K562 (cell line): Measurements from ENCODE around the gene RCOR2. TPM values are rescaled to one million over a fixed set of nuclear protein-coding genes. Genes with fewer than 3 reads are reported as not detected.

Experiments
- ATAC-seq: fragments of 200-7000 bp; cut with Tn5 transposase; 3 replicates; pipeline ENCODE4 v1.9.1; 2020; ENCODE audit warnings: moderate library complexity
- BruUV-seq: library from RNA; stranded (reverse); fragments of 400-500 nt; replicated peaks from 2 replicates; lab custom pipeline; 2021; lab: Mats Ljungman, UMichigan
- CTCF ChIA-PET: fragments of 300-600 bp; formaldehyde crosslinking; extraction: SDS; loops from one replicate; lab custom pipeline; 2021; ENCODE audit warnings: low intra/inter-chr PET ratio; lab: Yijun Ruan, JAX
- POLR2A ChIA-PET: fragments of 300-600, 350-650 bp; sonication (Branson Sonifier 250); formaldehyde crosslinking; extraction: SDS; loops from one replicate; lab custom pipeline; 2021; ENCODE audit warnings: antibody characterized with exemption, inconsistent platforms; lab: Yijun Ruan, JAX
- DNase-seq, 4 experiments: peaks; one replicate each; pipeline versions ENCODE4 v3.0.0 to v3.0.0-alpha.2; 2011 to 2018; ENCODE audit warnings: low spot score in 3 of 4, mixed read lengths in 3 of 4; ENCODE audit errors: extremely low read depth in 1 of 4
- FAIRE-seq: peaks from 2 replicates; lab custom pipeline; 2011; peaks lifted over from hg19 to GRCh38; lab: Jason Lieb, UNC
- H2AFZ ChIP-seq: 2 replicates; pipeline ENCODE4 v1.6.0; 2011; ENCODE audit warnings: low read depth, low read length, control low read depth, inconsistent platforms
- H3K27ac ChIP-seq: fragments of 200-600 bp; 3 replicates; pipeline ENCODE4 v1.8.0; 2011; ENCODE audit warnings: low read depth, mild to moderate bottlenecking, control low read depth, inconsistent platforms, low read length, moderate library complexity, mixed read lengths; ENCODE audit errors: extremely low read depth
- H3K27me3 ChIP-seq, 2 experiments: fragments of 300-600 bp in 1 of 2; 2 replicates in 1 of 2; 3 replicates in 1 of 2; pipeline versions ENCODE4 v1.6.0 to v1.8.0; 2011; ENCODE audit warnings: inconsistent platforms in 2 of 2, low read length in 2 of 2, mild to moderate bottlenecking in 1 of 2, mixed read lengths in 1 of 2, moderate library complexity in 1 of 2; ENCODE audit not compliant: control insufficient read depth in 2 of 2, insufficient read depth in 2 of 2
- H3K36me3 ChIP-seq: fragments of 300-600 bp; 3 replicates; pipeline ENCODE4 v1.8.0; 2011; ENCODE audit warnings: mild to moderate bottlenecking, low read length, inconsistent platforms; ENCODE audit not compliant: control insufficient read depth, insufficient read depth
- H3K4me1 ChIP-seq, 2 experiments: fragments of 200-600 bp in 1 of 2; replicated peaks in 1 of 2; 2 replicates in 1 of 2; 3 replicates in 1 of 2; pipeline versions ENCODE4 v1.5.1 to v1.8.0; 2011; ENCODE audit warnings: inconsistent platforms in 2 of 2, low read length in 2 of 2, mild to moderate bottlenecking in 1 of 2, mixed read lengths in 1 of 2, moderate library complexity in 1 of 2; ENCODE audit not compliant: control insufficient read depth in 2 of 2, insufficient read depth in 2 of 2
- H3K4me2 ChIP-seq: 2 replicates; pipeline ENCODE4 v1.6.1; 2011; ENCODE audit warnings: low read length, control low read depth, inconsistent platforms, mixed read lengths; ENCODE audit not compliant: insufficient read depth
- H3K4me3 ChIP-seq: fragments of 200-600 bp; sonication (generic), shearing (Covaris generic); 2 replicates; pipeline ENCODE4 v1.5.1; 2016; ENCODE audit warnings: control low read depth, inconsistent platforms
- H3K79me2 ChIP-seq: fragments of 200-600 bp; 3 replicates; pipeline ENCODE4 v1.8.0; 2011; ENCODE audit warnings: low read length, inconsistent platforms; ENCODE audit not compliant: control insufficient read depth, insufficient read depth
- H3K9ac ChIP-seq, 2 experiments: 2 replicates each; pipeline versions ENCODE4 v1.6.0 to v1.6.1; 2011; ENCODE audit warnings: low read depth in 2 of 2, low read length in 2 of 2, control low read depth in 1 of 2, inconsistent platforms in 1 of 2, mild to moderate bottlenecking in 1 of 2, mixed read lengths in 1 of 2; ENCODE audit not compliant: insufficient read depth in 1 of 2
- H3K9me1 ChIP-seq: one replicate; pipeline ENCODE4 v1.6.0; 2011; ENCODE audit warnings: inconsistent platforms, mild to moderate bottlenecking, low read length, moderate library complexity; ENCODE audit not compliant: control insufficient read depth, insufficient read depth
- H3K9me3 ChIP-seq: replicated peaks from 2 replicates; pipeline ENCODE4 v1.5.1; 2011; ENCODE audit warnings: low read depth, low read length, inconsistent platforms; ENCODE audit not compliant: control insufficient read depth, insufficient read depth
- H4K20me1 ChIP-seq: replicated peaks from 2 replicates; pipeline ENCODE4 v1.6.1; 2011; ENCODE audit warnings: low read length, inconsistent platforms, mixed read lengths; ENCODE audit not compliant: control insufficient read depth, insufficient read depth
- ELF1 ChIP-seq: fragments of 200-800 bp; sonication (Bioruptor generic); IDR thresholded peaks from 2 replicates; pipeline ENCODE4 v1.6.1; 2016; ENCODE audit warnings: missing genetic modification characterization, missing compliant biosample characterization
- HMGXB4 ChIP-seq: sonication (generic); formaldehyde crosslinking; IDR thresholded peaks from 2 replicates; pipeline ENCODE4 v1.8.1; 2023; ENCODE audit warnings: mild to moderate bottlenecking, missing genetic modification reagents
- JUN ChIP-seq, 2 experiments: sonication (generic) in 1 of 2; formaldehyde crosslinking in 1 of 2; IDR thresholded peaks; 2 replicates each; pipeline versions ENCODE4 v1.6.1 to v1.8.0; 2012 to 2022; ENCODE audit warnings: borderline replicate concordance in 2 of 2, mild to moderate bottlenecking in 2 of 2, improper control_type of control experiment in 1 of 2, low read depth in 1 of 2, low read length in 1 of 2, missing genetic modification reagents in 1 of 2
- KDM5B ChIP-seq: fragments of 200-600 bp; sonication (generic); IDR thresholded peaks from 2 replicates; pipeline ENCODE4 v1.6.1; 2012; ENCODE audit warnings: low read depth, mild to moderate bottlenecking, moderate library complexity, low read length, control low read depth, inconsistent platforms; ENCODE audit not compliant: insufficient replicate concordance
- LEF1 ChIP-seq: fragments of 450-650 bp; IDR thresholded peaks from 2 replicates; pipeline ENCODE4 v1.6.1; 2016; ENCODE audit warnings: mild to moderate bottlenecking
- NFXL1 ChIP-seq: fragments of 450-650 bp; formaldehyde crosslinking; IDR thresholded peaks from 2 replicates; pipeline ENCODE4 v1.4.0; 2021; ENCODE audit warnings: mild to moderate bottlenecking
- NR2F6 ChIP-seq: fragments of 450-650 bp; formaldehyde crosslinking; IDR thresholded peaks from 2 replicates; pipeline ENCODE4 v1.4.0; 2020; ENCODE audit warnings: mild to moderate bottlenecking
- PML ChIP-seq: IDR thresholded peaks from 2 replicates; pipeline ENCODE4 v1.6.1; 2012; ENCODE audit warnings: low read length, inconsistent platforms
- RFX1 ChIP-seq: fragments of 450-650 bp; IDR thresholded peaks from 2 replicates; pipeline ENCODE4 v1.6.1; 2016; ENCODE audit warnings: mild to moderate bottlenecking, moderate library complexity
- SNAPC5 ChIP-seq: fragments of 250-450 bp; sonication (Bioruptor Pico); IDR thresholded peaks from 2 replicates; pipeline ENCODE4 v1.8.0; 2021; ENCODE audit warnings: moderate library complexity, mild to moderate bottlenecking, inconsistent platforms
- SRSF3 ChIP-seq: fragments of 200-400 bp; formaldehyde crosslinking; IDR thresholded peaks from 2 replicates; pipeline ENCODE4 v1.6.1; 2016; ENCODE audit warnings: mild to moderate bottlenecking, low read length, moderate library complexity; ENCODE audit not compliant: insufficient read depth
- STAG1 ChIP-seq: sonication (generic); formaldehyde crosslinking; IDR thresholded peaks from 2 replicates; pipeline ENCODE4 v1.5.0; 2020; ENCODE audit warnings: missing genetic modification reagents, borderline replicate concordance
- TFAP4 ChIP-seq: sonication (generic); formaldehyde crosslinking; IDR thresholded peaks from 2 replicates; pipeline ENCODE4 v1.8.0; 2022; ENCODE audit warnings: missing genetic modification reagents, mild to moderate bottlenecking, moderate library complexity, borderline replicate concordance
- ZNF121 ChIP-seq: sonication (generic); formaldehyde crosslinking; conservative IDR thresholded peaks from 2 replicates; pipeline ENCODE4 v1.8.0; 2022; ENCODE audit warnings: missing genetic modification reagents
- ZNF143 ChIP-seq: sonication (generic); formaldehyde crosslinking; IDR thresholded peaks from 2 replicates; pipeline ENCODE4 v1.9.0; 2022; ENCODE audit warnings: mild to moderate bottlenecking, missing genetic modification reagents
- ZNF184 ChIP-seq: sonication (generic); formaldehyde crosslinking; IDR thresholded peaks from 2 replicates; pipeline ENCODE4 v1.5.0; 2020; ENCODE audit warnings: missing genetic modification reagents
- ZNF445 ChIP-seq: fragments of 250-450 bp; sonication (Bioruptor Pico); IDR thresholded peaks from 2 replicates; pipeline ENCODE4 v1.4.0; 2020; ENCODE audit warnings: low read depth, mild to moderate bottlenecking, moderate library complexity
- ZNF668 ChIP-seq: fragments of 250-450 bp; sonication (Bioruptor Pico); IDR thresholded peaks from 2 replicates; pipeline ENCODE4 v1.8.0; 2022; ENCODE audit warnings: mild to moderate bottlenecking, inconsistent platforms
- WGBS: fragments of 100-300 bp; shearing (Covaris generic); methylation state at CpG from one replicate; pipeline ENCODE4 v1.1.6; 2016; ENCODE audit warnings: low coverage, mixed read lengths; ENCODE audit not compliant: insufficient coverage; ENCODE audit errors: missing lambda C conversion rate; 5-methylcytosine and 5-hydroxymethylcytosine counted together
- in situ Hi-C: fragments of 300-500 bp; cut with MboI; formaldehyde crosslinking; loops from 4 replicates; pipeline ENCODE4 v1.15.0; 2018; ENCODE audit warnings: inconsistent platforms, mixed read lengths
- intact Hi-C: fragments of 100-400 bp; cut with micrococcal nuclease; formaldehyde crosslinking; loops from 2 replicates; pipeline ENCODE4 v1.14.2; 2022
- polyA plus RNA-seq, 8 experiments: library from polyadenylated mRNA; depleted of rRNA in 4 of 8; stranded (reverse) in 5 of 8; unstranded in 3 of 8; fragments of >200 nt; fragmentation: Nextera tagmentation in 2 of 8; fragmentation: Illumina TruSeq in 1 of 8; extraction: Ambion mirVana in 2 of 8; extraction: Trizol in 1 of 8; gene quantifications; 2 replicates each; pipeline versions ENCODE4 v1.2.1 to v1.2.3, GENCODE V29; 2011 to 2014; ENCODE audit warnings: inconsistent platforms in 1 of 8, missing spikeins in 1 of 8
- total RNA-seq, 7 experiments: library from RNA; depleted of rRNA in 6 of 7; stranded (reverse); fragments of >200 nt in 6 of 7; fragmentation: Illumina TruSeq in 2 of 7; extraction: Trizol in 2 of 7; gene quantifications; 2 replicates each; pipeline versions ENCODE4 v1.2.1 to v1.2.3, GENCODE V29; 2011 to 2021; ENCODE audit warnings: low replicate concordance in 1 of 7

Gene RCOR2
- total and polyA plus RNA-seq, 9 of the 15 experiments (the other 6 are each of a cell fraction or from before 2014, with no cell fraction given), result 0.04 to 6.5 (median 2.5) TPM; not detected in 1

- FAIRE-seq (no peak), DNase-seq (peak in 3 of 4 experiments; percentile 25 to 80 (median 78))
- TF ChIP-seq ZNF668 (no peak), STAG1 (no peak), JUN (IDR thresholded peaks at IDR 0.05; ENCODE audit: borderline replicate concordance, low read depth, low read length) (no peak), JUN (CRISPR knock-in tag; IDR thresholded peaks at IDR 0.05; ENCODE audit: borderline replicate concordance) (0 out of 2 replicates have a peak, but pooled peaks have one; percentile 8), ZNF184 (no peak), ZNF121 (CRISPR knock-in tag) (no peak), HMGXB4 (CRISPR knock-in tag) (no peak), RFX1 (peak; percentile 33; the same call in 1 of the 2 replicates), TFAP4 (peak; percentile 68), SNAPC5 (CRISPR knock-in tag) (no peak), LEF1 (no peak), PML (no peak), ELF1 (tag) (no peak), SRSF3 (no peak), ZNF445 (CRISPR knock-in tag) (no peak), KDM5B (no peak), ZNF143 (CRISPR knock-in tag) (no peak), NFXL1 (CRISPR knock-in tag) (no peak), NR2F6 (CRISPR knock-in tag) (no peak)
Measured at GRCh38 chr11:63961608-63962412, 44.8 kb upstream of the RCOR2 start.

More at GRCh38 chr11:63961608-63962412, 44.8 kb upstream of the RCOR2 start:
- in situ Hi-C loops, result no loop called here
- BruUV-seq, result no TSS peak
- Histone ChIP-seq H3K79me2 (no peaks in the 10 kb centered on the region), H3K9me1 (peaks cover 6% of the 10 kb centered on the region), H3K27ac (no peak overlapping the region), H3K4me2 (no peak overlapping the region), H3K9me3 (no peaks in the 10 kb centered on the region), H3K4me3 (no peak overlapping the region), H3K9ac (peak overlapping the region in 1 of 2 experiments; percentile 68; a peak in 2 of 4 replicates), H3K4me1 (peaks cover 3 to 26% of the 10 kb centered on the region in 2 experiments; a peak in 4 of 5 replicates), H3K27me3 (no peaks in the 10 kb centered on the region), H3K36me3 (peaks cover 16% of the 10 kb centered on the region; the same call in 2 of the 3 replicates), H2AFZ (no peak overlapping the region), H4K20me1 (no peaks in the 10 kb centered on the region)
- ATAC-seq, result peak; percentile 52
- CTCF ChIA-PET, result no interaction called here
- 56% methylated on average over 17 of the region's 19 CpGs for WGBS
- POLR2A ChIA-PET, result interaction anchor here (0.6 to 1.7 kb wide), 9 partner anchors 10 to 245 kb away, joined by 3 to 9 read pairs (median 4); partner anchors contain the start of gene COX8A
- intact Hi-C loops, result no loop called here
